ENCODE measurements around the gene WDR43.
"Not testable (repeated sequence)": the region's sequence is repeated elsewhere in the genome, so short reads cannot be mapped to it uniquely, and the experiment has no call there.

WDR43 gene

DNA sequence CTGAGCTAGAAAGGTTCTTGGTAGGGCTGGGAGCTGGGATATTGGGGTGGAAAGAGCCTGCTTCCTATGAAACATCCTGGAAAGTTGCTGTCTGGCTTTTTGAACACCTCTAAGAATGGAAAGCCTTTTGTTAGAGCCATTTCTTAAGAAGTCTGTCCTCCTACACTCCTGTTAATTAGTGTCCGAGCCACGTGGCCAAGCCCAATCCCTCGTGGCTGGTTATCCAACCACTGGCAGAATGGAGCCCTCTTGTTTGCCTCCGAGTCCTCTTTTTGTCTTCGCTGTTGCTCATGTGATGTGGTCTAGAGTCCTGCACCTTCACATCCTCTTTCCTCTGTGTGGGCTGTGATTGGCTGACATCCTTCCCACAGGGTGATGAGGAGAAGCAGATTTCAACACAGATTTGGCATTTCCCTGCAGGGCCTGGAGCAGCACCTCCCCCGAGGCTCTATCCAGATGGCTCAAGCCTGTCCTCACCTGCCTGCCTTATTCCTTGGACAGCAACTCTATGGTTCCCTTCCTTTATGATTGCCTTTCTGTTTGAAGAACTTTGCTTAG, 78.4 kb downstream of the WDR43 start:
- no peak for DNase-seq

DNA sequence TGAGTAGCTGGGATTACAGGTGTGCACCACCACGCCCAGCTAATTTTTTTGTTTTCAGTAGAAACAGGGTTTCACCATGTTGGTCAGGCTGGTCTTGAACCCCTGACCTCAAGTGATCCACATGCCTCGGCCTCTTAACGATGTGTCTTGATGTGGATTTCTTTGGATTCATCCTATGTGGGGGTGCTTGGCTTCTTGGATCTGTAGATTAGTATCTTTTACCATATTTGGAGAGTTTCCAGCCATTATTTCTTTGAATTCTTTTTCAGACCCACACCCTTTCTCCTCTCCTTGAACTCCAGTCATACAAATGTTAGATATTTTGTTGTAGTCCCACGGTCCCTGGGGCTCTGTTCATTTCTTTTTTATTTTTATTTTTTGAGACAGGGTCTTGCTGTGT, 79.8 kb downstream of the WDR43 start:
- DNase-seq: no peak

DNA sequence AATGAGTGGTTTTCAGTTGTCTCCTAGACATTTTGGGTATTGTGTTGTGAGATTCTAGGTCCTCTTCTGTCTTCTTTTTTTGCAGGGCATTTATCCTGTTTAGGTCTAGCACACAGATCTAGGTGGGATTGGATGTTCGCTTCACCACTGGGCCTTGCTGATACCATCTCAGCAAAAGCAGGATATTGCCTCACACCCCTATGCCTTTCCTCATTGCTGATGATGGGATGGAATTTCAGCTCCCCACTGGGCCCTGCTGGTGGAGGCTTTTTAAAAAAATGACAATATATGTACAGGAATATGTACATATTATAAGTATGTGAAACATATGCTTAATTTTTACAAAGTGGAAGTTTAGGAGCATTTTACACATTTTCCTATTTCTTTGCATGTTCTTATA, 81.2 kb downstream of the WDR43 start:
- no peak for DNase-seq

DNA sequence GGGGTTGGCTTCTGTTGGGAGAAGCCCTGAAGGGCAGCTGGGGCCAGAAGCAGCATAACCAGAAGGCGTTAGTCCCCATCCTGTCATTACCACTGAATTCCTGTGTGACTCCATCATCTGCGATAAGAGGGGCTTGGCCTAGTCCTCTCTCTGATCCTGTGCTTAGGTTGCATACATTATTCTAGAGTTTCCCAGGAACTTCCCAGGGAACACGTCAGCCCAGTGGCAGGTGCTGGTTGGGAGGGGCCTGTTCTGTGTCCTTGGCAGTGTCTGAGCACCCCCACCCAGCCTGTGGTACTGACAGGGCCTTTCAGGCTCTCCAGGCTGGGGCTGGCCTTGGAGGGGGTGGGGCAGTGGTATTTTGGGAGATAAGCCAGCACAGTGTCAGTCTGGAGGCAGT, 82.1 kb downstream of the WDR43 start:
- DNase-seq: no peak

DNA sequence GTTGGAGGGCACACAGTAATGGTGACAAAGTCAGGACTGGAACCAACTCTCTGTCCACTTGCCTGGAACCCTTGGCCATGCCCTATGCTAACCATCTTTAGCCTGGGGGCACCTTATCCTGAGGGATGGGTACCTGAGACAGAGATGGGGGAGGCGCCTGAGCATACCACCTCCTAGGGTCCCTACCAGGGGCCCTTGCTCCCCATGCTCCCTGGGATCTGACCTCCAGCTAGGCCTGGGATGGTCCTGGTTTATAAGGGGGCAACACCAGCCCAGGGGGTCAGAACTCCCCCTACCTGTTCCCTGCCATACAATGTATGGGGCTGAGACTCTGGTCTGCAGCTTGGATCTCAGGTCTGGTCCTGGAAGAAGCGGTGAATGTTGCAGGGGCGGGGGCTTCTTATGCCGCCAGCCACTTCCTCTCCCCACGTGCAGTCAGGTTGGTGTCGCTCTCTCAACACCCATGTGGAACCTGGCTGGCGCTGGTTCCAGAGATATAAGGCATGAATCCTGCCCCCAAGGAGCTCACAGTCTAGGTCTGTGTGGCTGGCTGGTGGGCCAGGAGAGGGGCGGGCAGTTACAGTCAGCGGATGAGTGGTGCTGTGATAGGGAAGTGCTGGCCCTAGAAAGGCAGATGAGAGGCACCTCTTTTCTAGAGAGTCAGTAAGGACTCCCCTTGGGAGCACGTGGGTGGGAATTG, 82.9 kb downstream of the WDR43 start:
- DNase-seq: no peak

DNA sequence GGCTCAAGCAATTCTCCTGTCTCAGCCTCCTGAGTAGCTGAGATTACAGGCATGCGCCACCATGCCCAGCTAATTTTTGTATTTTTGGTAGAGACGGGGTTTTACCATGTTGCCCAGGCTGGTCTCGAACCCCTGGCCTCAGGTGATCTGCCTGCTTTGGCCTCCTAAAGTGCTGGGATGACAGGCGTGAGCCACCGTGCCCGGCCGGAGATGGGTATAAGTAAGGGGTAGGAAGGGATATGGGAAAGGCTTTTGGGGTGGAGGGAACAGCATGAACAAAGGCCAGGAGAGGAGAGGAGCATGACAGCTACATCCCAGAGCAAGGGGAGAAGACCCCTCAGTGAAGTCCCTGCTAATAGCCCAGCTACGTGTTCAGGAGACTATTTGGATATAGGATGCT, 83.5 kb downstream of the WDR43 start:
- DNase-seq: not testable (repeated sequence)

DNA sequence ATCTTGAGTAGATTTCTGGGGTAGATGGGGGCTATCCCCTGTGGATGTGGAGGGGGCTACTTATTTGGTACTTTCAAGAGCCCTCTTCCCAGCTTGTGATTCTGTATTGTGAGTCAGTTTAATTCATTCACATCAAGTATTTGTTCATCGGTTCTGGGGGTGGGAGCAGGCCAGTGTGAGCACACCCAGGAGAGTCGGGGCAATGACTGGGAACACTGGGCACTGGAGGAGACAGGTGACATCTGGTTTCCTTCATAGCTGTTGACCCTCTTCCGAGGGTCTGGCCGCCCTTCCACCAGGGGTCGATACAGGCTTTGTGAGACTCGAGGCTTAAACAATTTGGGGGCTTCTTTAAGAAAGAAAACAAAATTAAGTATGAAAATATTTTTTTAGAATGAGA, 84.1 kb downstream of the WDR43 start:
- no peak for DNase-seq

DNA sequence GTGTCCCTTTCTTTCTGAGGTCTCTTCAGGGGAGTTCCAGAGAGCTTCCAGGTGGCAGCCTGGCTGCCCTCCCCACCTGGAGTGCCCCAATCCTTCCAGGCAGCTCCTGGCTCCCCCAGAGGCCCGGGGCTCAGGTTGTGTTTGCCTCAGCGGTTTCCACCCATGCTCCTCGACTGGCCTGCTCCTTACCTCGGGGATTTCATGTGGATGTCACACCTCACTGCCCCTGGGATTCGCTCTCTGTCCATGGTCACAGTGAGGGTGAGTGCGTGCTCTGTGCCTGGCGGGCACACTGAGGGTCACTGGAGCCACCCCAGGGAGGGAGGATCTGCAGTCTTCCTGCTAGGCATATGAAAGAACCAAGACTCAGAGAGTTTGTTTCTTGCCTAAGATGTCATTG, 84.6 kb downstream of the WDR43 start:
- no peak for DNase-seq

DNA sequence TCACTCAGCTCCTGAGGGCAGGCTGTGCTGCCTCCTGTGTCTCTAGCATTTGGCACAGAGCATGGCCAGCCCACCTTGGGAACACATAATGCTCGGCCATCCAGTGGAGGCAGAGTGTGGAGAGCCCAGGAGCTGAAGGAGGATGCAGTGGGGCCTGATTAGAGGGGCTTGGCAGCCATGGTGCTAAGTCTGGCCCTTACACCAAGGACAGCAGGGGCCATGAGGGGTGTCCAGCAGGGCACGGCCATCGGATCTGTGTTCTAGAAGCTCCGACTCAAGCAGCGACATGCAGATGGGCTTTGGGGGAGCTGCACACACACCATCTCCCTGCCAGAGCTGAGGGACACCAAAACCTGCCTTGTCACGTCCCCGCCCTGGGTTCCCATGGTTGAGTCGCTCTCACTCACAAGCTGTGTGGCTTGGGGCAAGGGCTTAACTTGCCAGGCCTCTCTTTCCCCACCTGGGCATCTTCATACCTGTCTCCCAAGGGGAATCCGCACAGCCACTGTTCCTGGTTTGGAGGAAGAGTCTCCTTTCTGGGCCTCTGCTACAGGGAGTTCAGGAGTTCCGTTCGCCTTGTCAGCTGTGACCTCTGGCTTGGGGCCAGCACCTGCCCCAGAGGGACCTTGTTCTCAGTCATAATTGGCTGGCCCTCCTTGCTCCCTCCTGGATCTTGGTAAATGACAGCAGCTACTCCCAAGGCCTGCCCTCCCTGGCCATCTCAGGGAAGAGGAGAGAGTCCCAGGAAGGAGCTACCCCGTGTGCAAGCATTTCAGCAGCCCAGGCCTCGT, 85.3 kb downstream of the WDR43 start:
- DNase-seq: no peak

DNA sequence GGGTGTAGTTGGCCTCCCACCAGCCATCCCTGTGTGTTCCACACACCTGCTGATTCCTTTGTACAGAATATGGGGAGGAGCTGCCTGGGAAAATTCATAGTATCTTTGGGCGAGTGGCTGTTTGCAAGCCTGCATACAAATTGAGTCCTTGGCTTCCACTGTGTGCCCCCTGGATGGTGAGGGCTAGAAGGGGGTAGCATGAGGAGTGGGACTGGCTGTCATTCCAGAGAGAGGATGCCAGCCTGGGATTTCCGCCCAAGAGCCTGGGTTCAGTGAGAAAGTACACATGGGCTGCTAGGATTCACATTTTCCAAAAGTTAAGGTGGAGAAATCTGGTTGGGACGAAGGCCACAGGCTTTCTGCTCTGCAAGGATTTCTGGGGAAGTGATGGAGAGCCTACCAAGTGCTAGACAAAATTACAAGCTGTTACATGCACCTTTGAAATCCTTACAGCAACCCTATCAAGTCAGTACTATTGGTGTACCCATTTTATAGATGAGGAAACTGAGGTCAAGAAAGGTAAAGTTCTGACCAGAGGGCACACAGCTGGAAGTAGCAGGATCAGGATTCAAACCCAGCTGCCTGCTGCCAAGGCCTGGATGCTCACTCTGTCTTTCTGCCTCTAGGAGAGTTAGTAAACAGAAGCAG, 86.0 kb downstream of the WDR43 start:
- DNase-seq: no peak

DNA sequence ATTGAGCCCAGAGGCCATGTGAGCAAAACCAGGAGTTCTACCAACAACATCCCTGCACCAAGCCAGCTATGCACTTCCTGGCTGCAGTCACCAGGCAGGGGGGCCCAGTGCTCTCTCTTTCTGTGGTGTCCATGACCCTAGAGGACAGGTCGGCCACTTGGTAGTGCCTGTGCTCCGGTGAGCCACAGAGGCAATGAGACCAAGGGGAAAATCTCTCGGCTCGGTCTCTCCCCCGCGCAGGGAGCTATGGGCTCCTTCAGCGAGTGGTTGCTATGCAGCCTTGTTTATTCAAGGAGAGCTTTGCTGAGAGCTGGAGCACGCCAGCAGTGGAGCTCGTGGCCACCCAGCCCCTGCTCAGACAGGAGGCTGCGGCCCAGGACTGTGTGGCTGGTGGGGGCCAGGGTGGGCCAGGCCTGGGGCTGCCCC, 86.6 kb downstream of the WDR43 start, which contains the start of gene TOGARAM2:
TSS of gene TOGARAM2 (plus strand) at position 283 of the 426 bp plus-strand sequence. CDS start 13,537 bp downstream, outside the sequence.
- peak; percentile 36 for DNase-seq

DNA sequence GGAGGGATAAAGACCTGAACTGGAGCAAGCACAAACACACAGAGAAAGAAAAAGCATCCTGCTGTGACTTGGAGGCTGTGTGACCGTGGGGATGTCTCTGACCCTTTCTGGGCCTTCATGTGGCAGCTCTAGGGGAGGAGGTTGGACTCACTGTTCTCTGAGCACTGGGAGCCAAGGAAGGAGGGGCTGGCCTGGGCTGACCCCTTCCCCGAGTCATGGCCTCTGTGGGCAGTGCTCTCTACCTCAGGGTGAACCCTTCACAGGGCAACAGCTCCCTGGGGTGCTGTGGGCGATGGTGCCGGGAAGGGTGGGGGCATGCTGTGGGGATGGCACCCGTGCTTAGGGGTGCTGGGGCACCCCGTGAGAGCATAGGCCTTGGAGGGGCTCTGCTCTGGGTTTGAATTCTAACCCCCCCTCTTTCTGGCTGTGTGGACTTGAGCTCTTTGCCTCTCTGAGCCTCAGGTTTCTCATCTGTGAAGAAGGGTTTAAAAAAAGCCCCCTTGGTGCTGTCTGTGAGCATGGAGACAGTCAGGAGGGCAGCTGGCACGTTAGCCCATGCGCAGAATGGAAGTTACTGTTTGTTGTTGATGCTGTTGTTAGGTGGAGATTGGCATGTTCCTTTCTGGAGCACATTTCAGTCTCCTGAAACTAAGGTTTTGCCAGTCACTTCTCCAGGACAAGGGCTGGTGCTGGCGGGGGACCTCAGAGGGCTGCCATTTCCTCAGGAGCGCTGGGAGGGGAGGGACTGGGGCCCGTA, 87.3 kb downstream of the WDR43 start:
- no peak for DNase-seq

DNA sequence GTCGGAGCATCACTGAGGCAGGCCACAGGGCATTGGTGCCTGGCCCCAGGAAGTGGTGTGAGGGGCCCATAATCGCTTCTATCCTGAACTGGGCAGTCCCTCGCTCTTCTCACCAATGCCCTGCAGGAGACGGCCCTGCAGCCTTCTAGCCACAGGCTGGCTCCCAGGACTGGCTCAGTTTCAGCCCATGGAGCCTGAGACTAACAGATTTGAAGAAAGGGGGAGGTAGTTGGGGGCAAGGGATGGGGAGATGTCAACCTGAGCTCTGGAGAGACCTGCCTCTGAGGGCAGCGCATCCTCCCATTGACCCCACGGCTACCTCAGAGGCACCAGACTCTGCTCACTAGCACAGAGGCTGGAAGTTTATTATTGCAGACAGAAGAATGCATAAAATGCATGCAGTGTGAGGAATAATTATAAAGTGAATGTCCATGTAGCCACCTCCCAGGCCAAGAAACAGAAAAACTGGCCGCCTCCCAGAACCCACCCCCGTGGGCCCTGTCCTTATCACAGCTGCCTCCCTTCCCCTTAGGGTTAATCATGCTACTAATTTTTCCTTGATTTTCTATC, 88.0 kb downstream of the WDR43 start:
- no peak for DNase-seq

DNA sequence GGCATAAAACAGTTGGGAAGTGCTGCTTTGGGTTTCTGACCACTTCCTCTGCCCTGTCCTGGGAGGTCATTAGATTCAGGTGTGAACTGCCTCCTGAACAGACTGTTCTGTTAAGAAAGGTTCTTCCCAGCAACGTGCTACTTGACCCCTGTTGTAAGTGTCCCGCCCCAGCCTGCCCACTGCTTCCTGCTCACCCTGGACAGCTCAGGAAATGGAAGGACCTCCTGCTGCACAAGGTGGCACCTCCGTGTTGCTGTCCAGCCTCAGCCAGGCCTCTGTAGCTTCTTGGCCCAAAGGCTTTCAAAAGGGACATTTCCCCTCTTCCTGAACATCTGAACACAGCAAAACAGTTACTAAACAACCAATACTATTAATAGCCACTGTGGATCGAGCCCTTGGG, 92.0 kb downstream of the WDR43 start:
- DNase-seq: no peak

DNA sequence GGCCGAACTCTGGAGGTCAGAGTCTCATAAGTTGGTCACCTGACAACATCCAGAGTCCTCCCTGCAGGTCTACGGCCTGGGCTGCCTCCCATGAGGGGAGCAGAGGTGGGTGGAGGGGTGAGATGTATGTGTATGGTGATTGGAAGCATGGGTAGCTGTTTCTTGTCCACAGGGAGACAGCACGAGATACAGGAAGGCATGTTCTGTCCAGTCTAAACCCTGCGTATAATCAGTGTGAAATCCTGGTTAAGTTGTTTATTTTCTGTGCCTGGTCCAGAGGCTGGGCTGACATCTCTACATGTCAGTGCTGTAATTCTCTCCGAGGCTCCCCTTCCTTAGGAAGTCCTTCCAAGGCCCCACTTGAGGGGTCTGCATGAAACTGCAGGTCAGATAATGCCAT, 95.5 kb downstream of the WDR43 start:
- DNase-seq: no peak

DNA sequence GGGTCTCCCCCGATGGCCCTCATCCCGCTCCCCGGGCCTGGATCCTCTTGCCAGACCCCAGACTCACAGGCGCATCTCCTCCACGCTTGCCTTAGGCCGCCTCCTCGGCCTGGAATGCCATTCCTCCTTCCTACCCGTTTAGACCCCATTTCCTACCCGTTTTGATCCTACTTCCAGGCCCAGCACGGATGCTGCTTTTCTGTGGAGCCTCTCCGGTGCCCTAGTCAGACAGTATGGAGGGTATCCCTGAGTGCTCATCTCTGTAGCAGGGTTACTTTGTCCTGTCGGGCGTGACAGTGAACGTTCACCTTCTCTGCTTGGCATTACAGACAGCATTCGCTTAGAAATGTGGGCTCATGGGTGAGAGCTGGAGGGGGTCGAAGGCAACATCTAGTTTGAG, 96.0 kb downstream of the WDR43 start:
- no peak for DNase-seq

DNA sequence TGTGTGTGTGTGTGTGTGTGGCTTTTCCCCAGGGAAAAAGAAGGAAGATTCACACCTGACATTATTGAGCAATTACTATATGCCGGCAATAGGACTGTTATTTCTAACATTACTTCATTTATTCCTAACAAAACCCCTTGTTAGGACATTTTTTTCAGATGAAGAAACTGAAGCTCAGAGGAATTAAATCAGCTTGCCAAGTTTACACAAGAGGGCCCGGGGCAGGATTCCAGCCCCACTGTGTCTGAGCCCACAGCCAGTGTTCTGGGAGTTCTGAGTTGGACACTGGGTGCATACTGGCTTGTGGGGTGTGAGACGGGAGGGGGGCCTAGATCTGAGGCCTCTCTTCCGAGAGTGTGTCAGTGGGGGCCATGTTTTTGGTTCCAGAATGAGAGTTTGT, 96.6 kb downstream of the WDR43 start:
- DNase-seq: no peak

DNA sequence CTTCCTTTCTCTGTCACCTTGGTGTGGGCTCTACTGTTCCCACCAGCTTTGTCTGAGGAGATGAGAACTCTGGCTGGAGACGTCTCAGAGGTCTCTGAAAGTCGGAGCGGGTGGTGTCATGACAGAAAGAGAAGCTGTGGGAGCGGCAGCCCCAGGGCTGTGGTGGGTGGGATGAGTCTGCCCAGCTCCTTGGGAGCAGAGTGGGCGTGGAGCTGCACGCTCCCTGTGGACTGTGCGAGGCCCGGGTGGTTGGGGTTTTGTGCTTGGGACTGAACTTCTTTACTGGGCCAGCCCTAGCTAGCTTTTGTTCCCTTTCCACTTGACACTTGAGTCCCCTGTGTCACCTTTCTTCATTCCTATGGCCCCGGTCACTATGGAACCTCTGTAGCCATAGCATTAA, 97.0 kb downstream of the WDR43 start:
- DNase-seq: no peak

DNA sequence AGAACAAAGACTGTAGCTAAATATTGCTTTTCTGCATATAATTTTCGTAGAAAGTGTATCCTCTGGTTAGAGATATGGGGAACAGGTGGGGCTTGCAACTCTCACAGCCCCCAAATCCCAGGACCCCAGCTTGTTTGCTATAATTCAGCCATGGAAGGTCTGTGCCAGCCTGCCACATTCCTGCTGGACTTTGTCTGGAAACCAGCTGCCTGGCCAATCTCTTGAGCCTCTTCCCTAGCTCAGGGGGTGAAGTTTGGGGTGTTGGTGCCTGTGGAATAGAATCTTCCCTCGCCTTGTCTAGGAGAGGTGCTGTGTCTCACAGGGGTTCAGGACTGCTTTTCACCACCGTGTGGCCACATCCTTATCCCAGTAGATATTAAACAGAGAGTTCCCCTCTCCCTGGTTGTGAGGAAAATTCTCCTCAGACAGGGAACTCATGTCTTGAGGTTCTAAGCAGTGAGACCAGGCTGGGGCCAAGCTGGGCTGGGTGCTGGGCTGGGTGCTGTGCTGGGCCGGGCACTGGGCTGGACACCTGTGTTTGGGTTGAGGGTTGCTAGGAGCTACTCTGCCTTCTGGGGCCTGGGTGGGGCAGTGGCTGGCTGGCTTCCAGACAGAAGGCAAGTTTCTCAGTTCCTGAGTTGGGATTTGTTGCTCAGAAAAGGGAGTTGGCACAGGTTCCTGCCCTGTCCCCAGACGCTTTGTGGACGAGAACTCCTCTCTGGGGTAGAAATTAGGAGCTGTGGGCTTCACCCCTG, 98.9 kb downstream of the WDR43 start:
- no peak for DNase-seq

DNA sequence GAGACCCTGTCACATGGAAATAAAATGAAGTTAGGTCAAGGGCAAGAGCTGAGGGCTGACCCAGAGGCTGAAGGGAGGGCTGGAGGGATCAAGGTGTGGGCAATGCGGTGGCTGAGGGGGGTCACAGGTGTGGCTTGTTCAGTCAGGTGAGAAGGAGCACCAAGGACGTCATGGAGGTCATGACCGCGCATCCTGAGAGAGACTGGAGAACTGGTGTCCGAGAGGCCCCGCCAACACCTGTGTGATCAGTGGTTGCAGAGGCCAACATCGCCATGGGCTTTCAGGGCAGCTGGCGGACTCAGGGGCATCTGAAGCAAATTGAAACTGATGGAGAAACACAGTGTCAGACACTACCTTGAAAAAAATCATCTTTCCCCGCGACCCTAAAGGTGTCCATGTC, 99.6 kb downstream of the WDR43 start:
- no peak for DNase-seq

DNA sequence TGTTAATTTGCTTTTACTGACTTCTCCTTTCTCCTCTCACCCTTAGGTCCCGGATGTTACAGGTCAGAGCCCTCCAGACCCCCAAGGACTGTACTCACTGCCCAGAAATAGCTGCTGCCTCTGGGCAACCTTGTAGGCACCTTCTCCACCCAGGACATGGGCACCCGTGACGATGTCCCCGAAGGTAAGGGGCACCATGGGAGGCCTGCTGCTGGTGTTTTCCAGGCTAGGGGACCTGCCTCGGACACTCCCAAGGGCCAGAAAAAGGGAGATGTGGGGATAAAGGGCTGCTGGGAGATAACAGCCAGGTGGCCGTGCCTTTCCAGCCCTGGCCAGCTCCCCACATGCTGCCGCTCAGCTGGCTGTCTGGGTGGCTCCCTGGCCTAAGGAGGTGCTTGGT, 100.2 kb downstream of the WDR43 start:
- no peak for DNase-seq
